HEK293T (cell line): Measurements from ENCODE around the gene ATP11A.

Experiments
- FOXK2 ChIP-seq: fragments of 450-650 bp; IDR thresholded peaks from 2 replicates; pipeline ENCODE4 v1.6.1; 2016; ENCODE audit warnings: mild to moderate bottlenecking
- FOXM1 ChIP-seq: fragments of 450-650 bp; IDR thresholded peaks from 2 replicates; pipeline ENCODE4 v1.6.1; 2017; ENCODE audit warnings: mild to moderate bottlenecking, borderline replicate concordance
- HDGF ChIP-seq: fragments of 450-650 bp; IDR thresholded peaks from 2 replicates; pipeline ENCODE4 v1.6.1; 2017; ENCODE audit warnings: antibody characterized with exemption, borderline replicate concordance
- LEF1 ChIP-seq: fragments of 450-650 bp; IDR thresholded peaks from 2 replicates; pipeline ENCODE4 v1.6.1; 2017; ENCODE audit warnings: mild to moderate bottlenecking, borderline replicate concordance
- SP1 ChIP-seq: fragments of 450-650 bp; IDR thresholded peaks from 2 replicates; pipeline ENCODE4 v1.6.1; 2017
- SUZ12 ChIP-seq: fragments of 450-650 bp; IDR thresholded peaks from 2 replicates; pipeline ENCODE4 v1.6.1; 2016; ENCODE audit warnings: mild to moderate bottlenecking

DNA sequence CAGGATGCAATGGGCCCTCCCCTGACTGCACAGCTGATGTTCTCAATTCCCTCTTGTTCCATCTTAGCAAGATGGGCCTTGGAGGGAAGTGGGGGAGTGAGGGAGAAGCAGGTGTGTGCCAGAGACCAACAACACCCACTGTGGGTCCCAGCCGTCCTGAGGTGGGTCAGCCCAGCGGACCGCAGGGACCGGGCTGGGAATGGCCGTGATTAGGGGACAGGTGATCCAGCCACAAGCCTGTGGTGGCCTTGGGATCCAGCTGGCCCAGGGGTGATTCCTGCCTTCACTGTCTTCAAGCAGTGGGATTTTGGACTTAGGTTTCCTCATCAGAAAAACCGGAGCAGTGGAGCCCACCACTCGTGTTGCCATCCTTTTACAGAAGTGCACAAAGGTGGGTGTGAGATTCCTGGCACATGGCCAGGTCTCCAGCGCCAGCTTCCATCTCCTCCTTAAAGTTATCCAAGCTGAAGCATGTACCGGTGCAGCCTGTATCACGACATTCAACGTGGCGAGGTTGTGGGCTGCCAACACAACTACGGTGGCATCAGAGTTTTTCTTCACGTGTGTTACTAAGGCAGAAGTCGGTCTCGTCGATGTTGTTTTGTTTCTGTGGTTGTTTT, 9.0 kb upstream of the ATP11A start:
- no peak for TF ChIP-seq LEF1
- TF ChIP-seq FOXM1: no peak
- no peak for TF ChIP-seq SUZ12
- TF ChIP-seq HDGF: no peak
- TF ChIP-seq SP1: no peak
- no peak for TF ChIP-seq FOXK2
